GM06990 (cell line): ENCODE results near the gene CHRNA9.

Source experiments
- DNase-seq: peaks from one replicate; pipeline ENCODE4 v3.0.0-alpha.2; 2011; ENCODE audit not compliant: insufficient read length; ENCODE audit errors: extremely low read depth
- H3K27me3 ChIP-seq: replicated peaks from 2 replicates; pipeline ENCODE4 v1.6.0; 2011; ENCODE audit warnings: low read length; ENCODE audit not compliant: control insufficient read depth, insufficient read depth
- H3K36me3 ChIP-seq: 2 replicates; pipeline ENCODE4 v1.5.1; 2011; ENCODE audit warnings: low read length; ENCODE audit not compliant: control insufficient read depth, insufficient read depth
- H3K4me3 ChIP-seq: replicated peaks from 2 replicates; pipeline ENCODE4 v1.5.1; 2011; ENCODE audit warnings: low read depth, mild to moderate bottlenecking, control low read depth, low read length
- TF ChIP-seq, protein P1 (sequence below): IDR thresholded peaks from 2 replicates; pipeline ENCODE4 v1.5.1; 2011; ENCODE audit warnings: low read length, control low read depth, mild to moderate bottlenecking, inconsistent platforms; ENCODE audit not compliant: insufficient read depth, poor library complexity, severe bottlenecking

The CHRNA9 gene

DNA sequence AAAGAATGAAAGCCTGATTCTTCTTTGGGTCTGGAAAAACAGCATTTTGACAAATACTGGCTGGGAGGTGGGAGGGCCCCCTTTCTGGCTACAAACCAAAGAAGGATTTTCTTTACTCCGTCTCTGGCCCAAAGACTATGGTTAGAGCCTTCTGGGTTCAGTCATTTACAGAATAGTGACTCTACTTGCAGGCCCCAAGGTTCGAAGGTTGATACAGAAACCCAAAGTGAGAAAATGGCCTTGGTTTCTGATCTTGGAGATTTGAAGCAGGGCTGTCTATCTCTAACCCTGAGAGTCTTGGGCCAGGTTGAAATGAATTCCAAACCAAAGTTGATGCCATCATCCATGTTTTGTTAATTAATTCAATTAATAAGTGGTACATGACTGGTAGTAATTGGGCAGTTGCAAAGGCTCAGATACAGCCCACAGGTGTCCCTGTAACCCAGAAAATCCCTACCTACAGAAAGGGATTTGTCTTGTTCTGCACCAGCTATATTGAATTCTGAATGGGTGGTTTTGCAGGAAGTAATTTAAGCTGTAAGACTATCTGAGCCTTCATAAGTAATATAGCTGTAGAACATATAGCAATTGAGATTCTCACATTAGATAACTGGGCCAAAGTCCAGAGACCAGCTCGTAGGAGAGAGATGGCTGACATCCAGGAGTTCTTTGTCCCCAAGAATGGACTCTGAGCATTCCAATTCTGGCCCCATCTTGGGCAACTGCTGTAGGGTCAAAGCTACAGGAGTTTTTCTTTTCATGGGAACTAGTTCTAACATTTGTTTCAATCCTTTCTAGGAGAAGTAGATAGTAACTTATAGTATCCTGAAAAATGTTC lies 34.5 kb downstream of the CHRNA9 start:
- Histone ChIP-seq H3K27me3 (no peaks in the 10 kb centered on the region), H3K4me3 (no peak overlapping the region), H3K36me3 (no peaks in the 10 kb centered on the region)
- DNase-seq = peak; percentile 10
- TF ChIP-seq, protein P1, sequence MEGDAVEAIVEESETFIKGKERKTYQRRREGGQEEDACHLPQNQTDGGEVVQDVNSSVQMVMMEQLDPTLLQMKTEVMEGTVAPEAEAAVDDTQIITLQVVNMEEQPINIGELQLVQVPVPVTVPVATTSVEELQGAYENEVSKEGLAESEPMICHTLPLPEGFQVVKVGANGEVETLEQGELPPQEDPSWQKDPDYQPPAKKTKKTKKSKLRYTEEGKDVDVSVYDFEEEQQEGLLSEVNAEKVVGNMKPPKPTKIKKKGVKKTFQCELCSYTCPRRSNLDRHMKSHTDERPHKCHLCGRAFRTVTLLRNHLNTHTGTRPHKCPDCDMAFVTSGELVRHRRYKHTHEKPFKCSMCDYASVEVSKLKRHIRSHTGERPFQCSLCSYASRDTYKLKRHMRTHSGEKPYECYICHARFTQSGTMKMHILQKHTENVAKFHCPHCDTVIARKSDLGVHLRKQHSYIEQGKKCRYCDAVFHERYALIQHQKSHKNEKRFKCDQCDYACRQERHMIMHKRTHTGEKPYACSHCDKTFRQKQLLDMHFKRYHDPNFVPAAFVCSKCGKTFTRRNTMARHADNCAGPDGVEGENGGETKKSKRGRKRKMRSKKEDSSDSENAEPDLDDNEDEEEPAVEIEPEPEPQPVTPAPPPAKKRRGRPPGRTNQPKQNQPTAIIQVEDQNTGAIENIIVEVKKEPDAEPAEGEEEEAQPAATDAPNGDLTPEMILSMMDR = no peak

DNA sequence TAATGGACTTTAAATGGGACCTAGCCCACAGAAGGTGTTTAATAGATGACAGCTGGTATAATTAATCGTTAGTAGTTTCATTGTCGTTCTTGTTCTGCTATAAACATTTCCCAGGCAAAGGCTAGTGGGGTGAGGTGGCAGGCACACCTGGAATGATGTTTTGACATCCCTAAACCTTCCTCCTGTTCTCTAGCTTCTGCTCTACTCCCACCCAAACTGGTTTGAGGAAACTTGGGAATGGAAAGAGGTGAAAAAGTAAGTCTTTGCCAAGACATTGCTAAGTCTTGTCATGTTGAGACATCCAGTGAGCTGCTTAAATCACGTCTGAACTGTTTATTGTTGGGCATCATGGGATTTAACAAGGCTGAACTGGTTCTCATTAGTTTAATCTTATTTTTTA lies 37.5 kb downstream of the CHRNA9 start:
- TF ChIP-seq, protein P1 = no peak
- Histone ChIP-seq H3K4me3 (no peak overlapping the region), H3K36me3 (no peaks in the 10 kb centered on the region), H3K27me3 (no peaks in the 10 kb centered on the region)
- no peak for DNase-seq

DNA sequence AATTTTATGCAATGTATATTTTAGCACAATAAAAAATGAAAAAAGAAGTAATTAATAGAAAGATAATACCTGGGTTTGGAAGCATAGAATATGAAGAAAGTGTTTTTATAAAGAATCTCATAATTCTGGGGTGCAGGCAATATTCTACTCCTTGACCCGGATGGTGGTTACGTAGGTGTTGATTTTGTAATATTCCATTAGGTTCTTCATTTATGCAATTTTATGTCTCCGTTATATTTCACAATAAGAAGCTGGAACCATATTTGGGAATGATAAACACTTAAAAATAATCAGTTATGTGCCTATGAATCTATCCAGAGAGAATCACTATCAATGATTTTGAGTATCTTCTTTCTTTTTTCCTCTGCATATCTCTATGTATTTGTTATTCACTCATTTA lies 38.5 kb downstream of the CHRNA9 start:
- Histone ChIP-seq H3K27me3 (no peaks in the 10 kb centered on the region), H3K36me3 (no peaks in the 10 kb centered on the region), H3K4me3 (no peak overlapping the region)
- no peak for DNase-seq
- TF ChIP-seq, protein P1 = no peak

DNA sequence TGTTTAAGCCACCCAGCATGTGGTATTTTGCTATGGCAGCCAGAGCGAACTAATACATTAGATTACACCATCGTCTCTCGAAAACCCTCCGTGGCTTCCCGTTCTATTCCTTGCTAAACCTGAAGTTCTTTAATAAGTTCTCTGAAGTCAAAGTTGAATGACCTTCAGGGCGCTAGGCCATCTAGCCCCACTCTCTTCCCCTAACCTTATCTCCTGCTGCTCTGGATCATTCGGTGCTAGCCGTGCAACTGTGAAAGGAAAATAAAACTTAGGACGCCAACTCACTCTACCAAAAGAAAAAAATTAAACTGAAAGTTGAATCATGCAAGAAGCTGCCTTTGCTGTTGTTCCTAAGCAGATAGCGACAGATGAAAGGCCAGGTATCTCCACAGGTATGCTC lies 40.0 kb downstream of the CHRNA9 start:
- TF ChIP-seq, protein P1 = no peak
- Histone ChIP-seq H3K27me3 (no peaks in the 10 kb centered on the region), H3K4me3 (no peak overlapping the region), H3K36me3 (no peaks in the 10 kb centered on the region)
- DNase-seq = no peak

DNA sequence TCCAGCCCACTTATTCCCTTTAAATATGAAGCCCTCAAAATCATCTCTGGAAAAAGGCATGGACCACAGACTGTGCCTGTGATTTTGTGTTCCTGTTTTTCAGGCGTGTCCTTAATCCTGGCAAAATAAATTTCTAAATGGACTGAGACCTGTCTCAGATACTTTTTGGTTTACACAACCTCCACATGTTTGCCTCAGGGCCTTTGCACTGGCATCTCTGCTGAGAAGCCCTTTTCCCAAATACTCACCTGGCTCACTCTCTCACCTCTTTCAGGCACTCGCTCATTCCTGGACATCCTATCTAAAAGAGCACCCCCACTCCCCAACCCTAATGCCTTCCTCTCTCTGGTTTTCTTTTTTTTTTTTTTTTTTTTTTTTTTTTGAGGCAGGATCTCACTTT lies 40.5 kb downstream of the CHRNA9 start:
- TF ChIP-seq, protein P1 = no peak
- H3K36me3 ChIP-seq = no peaks in the 10 kb centered on the region
- no peaks in the 10 kb centered on the region for H3K27me3 ChIP-seq
- no peak for DNase-seq
- no peak overlapping the region for H3K4me3 ChIP-seq
